SKM-1 treated with dmso at 0.1 percent for 144 hours (cell line): Measurements from ENCODE around the gene BDKRB2.
A peak's percentile ranks its signal among the peaks of the same experiment; 100 is the strongest.
"Not testable (repeated sequence)": the region's sequence is repeated elsewhere in the genome, so short reads cannot be mapped to it uniquely, and the experiment has no call there.

Experiments used
- DNase-seq: peaks from one replicate; lab custom pipeline; 2025; ENCODE audit not compliant: unreplicated experiment; lab: John Stamatoyannopoulos, UW

The BDKRB2 gene

DNA sequence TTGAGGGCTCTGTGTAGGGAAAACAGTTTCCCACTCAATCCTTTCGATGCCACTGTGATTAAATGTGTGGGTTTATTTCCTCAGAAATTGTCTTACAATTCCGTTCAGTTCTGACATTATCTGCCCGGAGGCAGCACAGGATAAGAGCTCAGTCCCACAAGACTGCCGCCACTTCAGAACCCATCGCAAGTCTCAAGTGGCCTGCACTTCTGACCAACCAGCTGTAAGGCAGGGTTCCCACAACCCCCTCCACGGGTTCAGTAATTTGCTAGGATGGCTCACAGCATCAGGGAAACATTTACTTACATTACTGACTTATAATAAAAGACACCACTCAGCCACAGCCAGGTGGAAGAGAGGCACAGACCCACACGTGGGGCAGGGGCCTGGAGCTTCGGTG lies 17.2 kb downstream of the BDKRB2 start:
- no peak for DNase-seq

DNA sequence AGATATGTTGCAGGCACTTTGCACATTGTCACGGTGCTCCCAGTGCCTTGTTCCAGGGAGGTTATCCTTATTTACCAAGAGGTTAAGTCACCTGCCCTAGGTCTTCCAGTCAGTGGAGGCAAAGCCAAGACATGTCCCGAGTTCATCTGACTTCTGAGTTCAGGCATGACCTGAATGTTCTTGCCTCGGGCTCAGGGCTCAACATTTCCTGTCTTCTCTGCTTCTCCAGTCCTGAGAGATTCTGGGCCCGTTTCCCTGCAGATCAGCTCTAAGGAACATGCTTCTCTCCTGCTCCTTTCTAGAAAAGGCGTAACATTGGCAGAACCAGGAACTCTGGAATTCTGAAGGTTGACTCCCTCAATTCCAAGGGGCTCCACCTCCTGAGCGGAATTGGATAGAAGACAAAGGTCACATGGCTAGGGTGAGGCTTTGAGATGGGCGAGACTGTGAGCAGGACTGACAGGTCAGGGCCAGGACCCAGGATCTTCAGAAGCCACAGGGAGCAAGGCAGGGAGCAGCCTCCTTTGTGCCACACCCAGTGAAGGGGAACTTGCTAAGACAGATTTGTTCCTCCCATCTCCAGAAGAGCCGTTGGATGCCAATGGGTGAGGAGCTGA lies 19.9 kb downstream of the BDKRB2 start:
- no peak for DNase-seq

DNA sequence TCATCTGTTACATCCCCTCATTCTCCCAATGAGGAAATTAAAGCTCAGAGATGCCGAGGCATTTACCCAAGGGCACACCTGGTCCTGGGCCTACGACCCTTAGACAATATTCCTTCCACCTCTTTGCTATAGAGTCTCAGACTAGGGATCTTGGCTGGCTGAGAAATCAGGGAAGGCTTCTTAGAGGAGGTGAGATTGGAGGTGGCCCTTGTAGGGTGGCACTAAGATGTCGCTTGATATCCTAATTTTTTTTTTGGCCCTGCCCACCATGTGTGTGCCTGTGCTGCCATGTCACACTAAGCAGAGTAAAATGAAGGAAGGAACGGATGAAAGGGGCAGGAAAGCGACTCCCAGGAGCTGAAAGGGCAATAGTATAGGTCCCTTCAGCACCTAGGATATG lies 20.6 kb downstream of the BDKRB2 start:
- DNase-seq, result no peak

DNA sequence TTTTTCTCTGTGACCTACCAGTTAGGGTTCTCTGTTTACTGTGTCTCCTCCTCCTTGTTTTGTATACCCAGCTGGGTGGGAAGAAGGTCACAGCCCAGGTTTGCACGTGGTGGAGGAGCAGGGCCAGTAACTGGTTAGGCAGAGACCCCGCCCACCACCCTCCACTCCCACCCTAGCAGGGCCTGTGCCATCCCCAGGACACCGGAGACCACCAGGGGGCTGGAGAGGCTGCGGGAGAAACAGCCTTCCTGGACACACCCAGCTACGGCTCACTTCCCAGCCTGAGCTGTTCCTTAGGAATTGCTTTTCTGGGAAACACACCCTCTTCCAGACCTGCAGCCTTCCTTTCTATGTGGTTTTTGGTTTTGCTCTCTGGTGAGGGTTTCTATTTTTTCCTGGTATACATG lies 21.1 kb downstream of the BDKRB2 start:
- no peak for DNase-seq

DNA sequence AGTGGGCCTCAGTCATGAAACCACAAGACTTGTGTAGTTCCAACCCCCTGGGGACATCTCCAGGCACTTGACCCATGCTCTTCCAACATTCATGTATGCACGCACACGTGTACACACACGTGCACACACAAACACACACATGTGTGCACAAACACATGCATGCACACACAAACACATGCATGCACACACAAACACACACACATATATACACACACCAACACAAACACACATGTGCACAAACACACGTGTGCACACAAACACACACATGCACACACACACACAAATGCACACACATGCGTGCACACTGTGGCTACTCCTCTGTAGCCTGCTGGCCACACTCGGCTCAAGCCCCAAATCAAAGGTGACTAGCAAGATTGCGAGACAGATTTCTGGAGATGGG lies 22.8 kb downstream of the BDKRB2 start:
- no peak for DNase-seq

DNA sequence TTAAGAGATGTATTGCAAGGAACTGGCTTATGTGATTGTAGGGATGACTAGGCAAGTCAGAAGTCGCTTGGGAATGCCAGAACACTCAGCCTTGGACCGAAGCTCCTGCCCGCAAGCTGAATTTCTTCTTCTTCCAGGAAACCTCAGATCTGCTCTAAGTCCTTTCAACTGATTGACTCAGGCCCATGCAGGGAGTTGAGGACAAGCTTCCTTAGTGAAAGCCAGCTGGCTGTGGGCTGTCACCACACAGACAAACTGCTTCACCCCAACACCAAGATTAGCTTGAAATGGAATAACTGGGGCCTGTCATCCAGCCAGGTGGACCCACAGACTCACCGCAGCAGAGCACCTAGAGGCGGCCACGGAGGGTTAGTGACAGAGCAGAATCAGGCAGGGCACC lies 24.7 kb downstream of the BDKRB2 start:
- DNase-seq, result no peak

DNA sequence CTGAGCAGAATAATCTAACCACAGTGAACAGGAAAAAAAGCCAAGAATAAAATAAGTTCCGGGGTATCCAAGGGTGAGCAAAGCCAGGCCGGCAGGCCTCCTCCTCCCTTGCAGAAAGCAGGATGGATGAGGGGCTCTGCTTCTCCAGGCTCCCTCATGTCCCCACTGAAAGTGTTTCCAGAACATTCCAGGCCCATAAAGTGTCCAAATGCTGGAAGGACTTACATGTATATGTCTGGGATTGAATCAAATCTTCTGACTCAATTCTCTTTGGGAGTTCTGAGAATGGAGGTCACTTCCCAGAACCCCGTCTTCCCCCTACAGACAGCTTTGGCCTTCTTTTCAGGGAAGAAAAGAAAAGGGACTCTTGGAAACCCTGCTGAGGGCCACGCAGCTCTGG lies 26.4 kb downstream of the BDKRB2 start:
- no peak for DNase-seq

DNA sequence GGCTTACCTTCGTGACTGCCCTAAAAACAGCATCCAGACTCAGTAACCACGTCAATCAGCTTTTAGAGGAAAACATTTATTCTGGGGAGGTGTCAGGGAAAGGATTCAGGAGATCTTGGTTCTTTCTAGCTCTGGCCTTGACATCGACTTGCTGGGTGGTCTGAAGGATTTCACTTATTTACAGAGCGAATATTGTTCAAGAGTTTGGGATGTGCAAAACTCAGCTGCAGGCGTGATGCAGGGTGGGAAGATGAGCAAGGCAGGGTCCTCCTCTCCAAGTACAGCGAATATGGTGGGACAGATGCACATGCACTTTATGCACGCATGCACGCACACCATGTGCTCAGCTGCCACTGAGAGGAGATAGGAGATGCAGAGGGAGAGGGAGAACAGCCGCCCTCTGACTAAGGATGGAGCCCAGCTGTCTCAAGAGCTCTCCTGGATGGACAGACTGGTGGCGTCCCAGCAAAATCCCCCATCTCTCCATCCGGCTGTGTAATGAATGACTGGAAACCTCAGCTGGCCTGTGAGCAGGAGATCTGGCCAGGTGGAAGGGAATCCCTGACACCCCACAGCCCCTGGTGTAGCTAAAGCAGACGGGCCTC lies 27.0 kb downstream of the BDKRB2 start:
- no peak for DNase-seq

DNA sequence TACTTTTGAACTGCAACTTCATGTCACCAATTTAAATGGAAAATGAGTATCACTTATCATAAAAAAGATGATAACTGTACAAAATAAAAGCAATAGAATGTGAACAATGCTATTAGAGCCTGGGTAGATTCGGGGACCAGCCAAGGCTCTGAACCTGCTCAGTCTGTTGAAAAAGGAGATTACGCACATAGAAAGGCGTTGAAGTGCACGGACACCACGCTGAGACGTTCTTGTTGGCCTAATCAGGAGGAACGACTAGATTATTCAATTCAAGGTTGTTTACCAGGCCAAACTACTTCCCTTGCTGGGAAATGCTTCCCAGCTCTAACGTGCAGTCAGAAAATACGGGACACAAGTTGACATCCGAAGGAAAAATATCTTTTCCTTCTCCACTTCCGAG lies 27.9 kb downstream of the BDKRB2 start:
- no peak for DNase-seq

DNA sequence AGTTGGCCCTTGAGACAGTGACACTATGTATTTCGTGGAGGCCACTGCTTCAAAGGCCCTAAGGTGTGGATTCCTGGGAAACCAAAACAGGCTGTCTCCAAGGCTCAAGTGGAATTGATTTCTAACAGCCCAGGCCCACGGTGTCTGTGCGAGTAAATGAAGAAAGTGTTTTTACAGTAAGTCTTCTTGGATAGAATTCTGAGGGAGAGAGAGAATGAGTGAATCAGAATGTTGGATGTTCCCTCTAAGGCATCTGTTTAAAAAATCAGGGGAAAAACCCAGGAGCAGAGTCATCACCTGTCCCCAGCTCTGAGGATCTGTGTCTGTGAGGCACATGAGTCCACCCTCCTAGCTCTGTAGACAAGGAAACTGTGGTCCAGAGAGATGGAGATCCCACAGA lies 29.0 kb downstream of the BDKRB2 start:
- no peak for DNase-seq

DNA sequence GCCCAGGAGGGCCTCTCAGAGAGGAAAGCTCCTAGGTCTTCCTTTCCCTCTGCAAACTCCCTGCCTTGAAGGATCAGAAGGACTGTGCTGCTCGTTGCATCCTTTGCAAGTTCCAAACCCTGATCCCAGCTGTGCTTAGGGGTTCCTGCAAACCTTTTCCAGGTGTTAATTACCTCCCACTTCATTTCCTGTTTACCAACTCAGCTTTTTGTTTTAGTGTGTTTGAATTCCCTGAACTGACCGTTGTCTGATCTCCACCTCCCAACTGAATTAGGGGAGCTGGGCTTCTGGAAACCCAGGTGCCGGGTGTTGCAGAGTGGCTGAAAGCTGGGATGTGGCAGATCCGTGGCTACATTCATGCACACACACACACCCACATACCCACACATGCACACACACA lies 30.8 kb downstream of the BDKRB2 start:
- no peak for DNase-seq

DNA sequence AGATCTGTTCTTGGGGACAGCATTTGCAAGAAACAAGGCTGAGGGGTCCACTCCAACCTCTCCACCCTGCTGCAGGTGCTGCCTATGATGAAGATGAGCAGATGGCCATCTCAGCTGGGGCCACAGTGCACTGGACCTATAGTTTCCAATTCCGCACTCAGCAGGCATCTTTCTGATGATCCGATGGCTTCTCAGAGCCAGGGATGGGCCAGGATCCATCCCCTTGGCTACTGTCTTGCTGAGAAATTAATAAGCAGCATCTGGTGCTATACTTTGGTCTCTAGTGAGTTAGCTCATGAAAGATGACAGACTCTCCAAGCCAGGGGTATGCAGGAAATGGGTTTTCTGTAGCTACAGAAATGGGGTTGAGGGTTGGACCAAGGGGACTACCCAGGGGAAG lies 33.0 kb downstream of the BDKRB2 start:
- DNase-seq, result no peak

DNA sequence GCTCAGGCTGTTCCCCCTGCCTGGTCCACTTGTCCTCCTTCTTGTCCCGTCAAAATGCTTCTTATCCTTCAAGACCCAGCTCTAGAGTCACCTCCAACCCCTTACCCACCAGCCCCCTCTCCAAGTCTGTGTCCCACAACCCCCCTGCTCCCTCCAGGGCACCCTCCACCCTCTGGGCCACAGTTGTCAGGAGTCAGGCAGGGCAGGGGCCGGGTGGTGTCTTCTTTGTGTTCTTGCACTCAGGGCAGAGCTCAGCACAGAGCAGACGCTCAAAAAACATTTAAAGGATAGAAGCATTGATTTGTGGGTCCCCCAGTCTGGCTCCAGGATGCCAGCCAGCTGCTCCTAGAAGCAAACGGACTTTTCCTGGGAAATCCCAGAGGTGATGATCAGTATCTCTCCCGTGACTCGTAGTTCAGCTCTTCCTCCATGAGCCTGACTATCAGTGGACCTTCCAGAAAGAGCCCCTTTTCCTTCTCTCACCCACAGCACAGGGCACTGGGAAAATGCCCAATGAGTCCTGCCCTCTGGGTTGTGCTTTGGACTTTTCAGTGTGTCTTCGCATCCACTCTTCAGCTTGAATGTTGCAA lies 34.1 kb downstream of the BDKRB2 start:
- no peak for DNase-seq

DNA sequence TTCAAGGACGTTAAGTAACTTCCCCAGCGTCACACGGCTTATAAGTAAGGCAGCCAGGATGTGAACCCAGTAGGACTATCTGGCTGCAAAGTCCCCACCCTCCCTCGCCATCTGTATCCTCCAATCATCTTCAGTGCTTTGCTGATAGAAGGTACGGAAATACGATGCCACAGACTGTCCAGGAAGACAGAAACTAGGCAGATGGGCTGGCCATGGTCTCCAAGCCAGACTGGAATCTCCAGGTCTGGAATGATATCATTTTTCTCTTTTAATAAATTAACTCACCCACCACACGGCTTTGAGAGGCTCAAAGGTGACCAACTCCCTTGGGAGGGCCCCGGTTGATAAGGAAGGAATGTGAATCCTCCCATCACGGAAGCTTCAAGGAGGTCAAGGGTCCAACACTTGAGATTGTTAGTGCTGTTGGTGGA lies 35.1 kb downstream of the BDKRB2 start:
- DNase-seq, result no peak

DNA sequence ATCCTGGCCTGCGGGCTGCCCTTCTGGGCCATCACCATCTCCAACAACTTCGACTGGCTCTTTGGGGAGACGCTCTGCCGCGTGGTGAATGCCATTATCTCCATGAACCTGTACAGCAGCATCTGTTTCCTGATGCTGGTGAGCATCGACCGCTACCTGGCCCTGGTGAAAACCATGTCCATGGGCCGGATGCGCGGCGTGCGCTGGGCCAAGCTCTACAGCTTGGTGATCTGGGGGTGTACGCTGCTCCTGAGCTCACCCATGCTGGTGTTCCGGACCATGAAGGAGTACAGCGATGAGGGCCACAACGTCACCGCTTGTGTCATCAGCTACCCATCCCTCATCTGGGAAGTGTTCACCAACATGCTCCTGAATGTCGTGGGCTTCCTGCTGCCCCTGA lies 36.0 kb downstream of the BDKRB2 start:
- no peak for DNase-seq

DNA sequence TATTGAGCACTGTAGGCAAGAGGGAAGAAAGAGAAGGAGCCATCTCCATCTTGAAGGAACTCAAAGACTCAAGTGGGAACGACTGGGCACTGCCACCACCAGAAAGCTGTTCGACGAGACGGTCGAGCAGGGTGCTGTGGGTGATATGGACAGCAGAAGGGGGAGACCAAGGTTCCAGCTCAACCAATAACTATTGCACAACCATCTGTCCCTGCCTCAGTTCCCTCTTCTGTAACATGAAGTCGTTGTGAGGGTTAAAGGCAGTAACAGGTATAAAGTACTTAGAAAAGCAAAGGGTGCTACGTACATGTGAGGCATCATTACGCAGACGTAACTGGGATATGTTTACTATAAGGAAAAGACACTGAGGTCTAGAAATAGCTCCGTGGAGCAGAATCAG lies 37.5 kb downstream of the BDKRB2 start:
- DNase-seq, result no peak

DNA sequence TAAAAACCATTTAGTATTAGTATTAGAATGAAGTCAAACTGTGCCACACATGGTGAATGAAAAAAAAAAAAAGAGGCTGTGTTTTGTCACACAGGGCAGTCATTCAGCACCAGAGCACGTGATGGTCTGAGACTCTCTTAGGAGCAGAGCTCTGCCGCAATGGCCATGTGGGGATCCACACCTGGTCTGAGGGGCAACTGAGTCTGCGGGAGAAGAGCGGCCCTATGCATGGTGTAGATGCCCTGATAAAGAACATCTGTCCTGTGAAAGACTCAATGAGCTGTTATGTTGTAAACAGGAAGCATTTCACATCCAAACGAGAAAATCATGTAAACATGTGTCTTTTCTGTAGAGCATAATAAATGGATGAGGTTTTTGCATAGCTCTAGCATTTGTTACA lies 39.1 kb downstream of the BDKRB2 start:
- DNase-seq, result no peak

DNA sequence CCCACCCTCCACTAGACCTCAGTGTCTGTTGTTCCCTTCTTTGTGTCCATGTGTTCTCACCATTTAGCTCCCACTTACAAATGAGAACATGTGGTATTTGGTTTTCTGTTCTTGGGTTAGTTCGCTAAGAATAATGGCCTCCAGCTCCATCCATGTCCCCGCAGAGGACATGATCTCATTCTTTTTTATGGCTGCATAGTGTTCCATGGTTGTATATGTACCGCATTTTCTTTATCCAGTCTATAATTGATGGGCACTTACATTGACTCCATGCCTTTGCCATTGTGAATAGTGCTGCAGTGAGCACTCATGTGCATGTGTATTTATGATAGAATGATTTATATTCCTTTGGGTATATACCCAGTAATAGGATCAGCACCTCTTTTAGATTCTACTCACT lies 40.4 kb downstream of the BDKRB2 start:
- not testable (repeated sequence) for DNase-seq

DNA sequence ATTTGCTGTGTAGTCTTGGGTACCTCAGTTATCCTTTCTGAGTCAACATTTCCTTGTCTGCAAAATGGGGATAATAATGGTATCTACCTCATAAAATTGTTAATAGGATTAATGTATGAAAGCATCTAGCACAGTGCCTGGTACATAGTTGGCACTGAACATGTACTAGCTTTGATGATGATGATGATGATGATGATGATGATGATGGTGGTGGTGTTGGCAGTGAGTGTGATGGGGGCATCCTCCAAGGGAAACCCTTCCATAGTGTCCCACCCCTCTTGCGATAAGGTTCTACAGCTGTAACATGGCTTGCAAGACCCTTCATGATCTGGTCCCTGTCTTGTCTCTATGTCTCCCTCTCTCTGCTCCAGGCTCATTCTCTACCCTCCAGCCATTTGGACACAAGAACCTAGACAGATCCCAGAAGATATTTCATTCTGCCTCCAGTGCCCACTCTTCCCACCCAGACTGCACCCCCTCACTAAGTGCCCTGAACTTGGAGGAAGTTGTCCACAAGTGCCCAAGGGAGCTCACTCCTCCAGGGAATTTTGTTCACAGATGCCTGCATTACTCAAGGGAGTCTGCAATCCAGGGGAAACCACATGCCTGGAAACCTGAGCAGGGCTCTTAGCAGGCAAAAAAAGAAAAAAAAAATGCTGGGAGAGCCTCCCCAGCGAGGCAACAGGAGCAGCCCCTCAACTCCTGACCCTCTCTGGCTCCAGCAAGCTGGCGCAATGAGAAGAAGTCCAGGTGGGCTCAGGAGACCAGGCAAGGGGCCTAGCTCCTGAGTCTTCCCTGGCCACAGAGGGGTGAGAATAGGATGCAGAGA lies 41.3 kb downstream of the BDKRB2 start:
- DNase-seq, result no peak

DNA sequence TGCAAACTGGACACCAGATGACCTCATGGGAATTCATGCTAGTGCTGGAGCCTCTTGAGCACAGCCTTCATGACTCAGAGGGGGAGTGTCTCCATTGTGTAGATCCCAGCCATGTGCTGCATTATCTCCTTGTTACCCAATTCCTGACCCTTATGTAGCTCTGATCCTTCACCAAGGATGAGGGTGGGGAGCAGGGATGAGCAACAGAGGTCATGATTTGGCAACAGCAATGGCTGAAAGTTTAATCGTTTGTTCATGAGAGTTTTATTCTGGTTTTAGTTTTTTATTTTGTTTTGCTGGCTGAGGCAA lies 41.9 kb downstream of the BDKRB2 start:
- DNase-seq, result no peak

DNA sequence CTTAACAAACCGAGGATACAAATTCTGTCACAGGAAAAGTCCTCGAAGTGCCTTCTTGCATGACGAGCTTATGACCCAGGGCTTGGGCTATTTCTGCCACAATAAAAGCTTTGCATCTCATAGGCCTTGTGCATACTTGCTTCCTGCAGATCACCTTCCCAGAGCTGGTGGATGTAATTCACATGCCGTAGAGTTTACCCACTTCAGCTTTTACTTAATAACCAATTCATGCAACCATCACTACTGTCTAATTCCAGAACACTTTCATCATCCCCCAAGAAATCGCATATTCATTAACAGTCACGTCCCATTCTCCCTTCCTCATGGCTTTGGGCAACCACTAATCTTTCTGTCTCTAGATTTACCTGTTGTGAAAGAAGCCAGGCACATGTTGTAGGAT lies 42.4 kb downstream of the BDKRB2 start:
- DNase-seq, result no peak

DNA sequence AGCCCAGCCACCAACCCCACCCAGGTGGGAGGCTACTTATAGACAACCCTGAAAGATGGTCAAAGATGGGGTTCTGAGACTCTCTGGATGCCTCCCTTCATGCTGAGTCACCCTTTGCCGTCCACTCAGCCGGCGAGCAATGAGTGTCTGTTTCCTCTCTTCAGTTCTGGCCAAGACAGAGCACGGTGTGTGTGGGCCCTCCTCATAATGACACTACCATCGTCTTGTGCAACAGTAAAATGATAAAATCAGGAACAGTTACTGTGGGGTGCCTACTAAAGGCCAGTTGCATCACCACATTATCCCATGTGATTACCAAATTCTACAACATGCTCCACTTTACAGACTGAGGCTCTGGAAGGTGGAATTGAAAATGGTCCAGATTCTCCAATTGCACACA lies 44.4 kb downstream of the BDKRB2 start:
- DNase-seq, result peak; percentile 54
